ENCODE data around the gene CLEC11A. TPM values are rescaled to one million over a fixed set of nuclear protein-coding genes. Genes with fewer than 3 reads are reported as not detected.

CLEC11A gene
- total RNA-seq, 1 experiment from 2014 or later: 7.6 TPM

- Mint-ChIP-seq H3K27ac (no peak overlapping the region), H3K27me3 (ENCODE audit: low read depth) (peaks cover 52% of the 10 kb centered on the region), H3K36me3 (no peaks in the 10 kb centered on the region), H3K4me1 (peaks cover 41% of the 10 kb centered on the region), H3K9me3 (no peaks in the 10 kb centered on the region), H3K4me3 (peak overlapping the region; percentile 64)
- CTCF ChIA-PET: interaction anchor here (0.6 to 1.9 kb wide), 7 partner anchors 13 to 162 kb away, joined by 3 to 11 read pairs (median 5); no protein-coding TSS in a partner anchor
- TF ChIP-seq PREB (CRISPR knock-in tag; IDR thresholded peaks at IDR 0.05; ENCODE audit: borderline replicate concordance): no peak
- no peak for TF ChIP-seq ZMAT4 (CRISPR knock-in tag; IDR thresholded peaks at IDR 0.05)
- TF ChIP-seq ZNF281 (CRISPR knock-in tag; IDR thresholded peaks at IDR 0.05): no peak
- TF ChIP-seq FOXJ3 (CRISPR knock-in tag; IDR thresholded peaks at IDR 0.05; ENCODE audit: borderline replicate concordance): no peak
- TF ChIP-seq TEAD1 (CRISPR knock-in tag; IDR thresholded peaks at IDR 0.05): no peak
- TF ChIP-seq CBFB (CRISPR knock-in tag; IDR thresholded peaks at IDR 0.05; ENCODE audit: low read depth): no peak
- TF ChIP-seq ZNF138 (CRISPR knock-in tag; conservative IDR thresholded peaks at IDR 0.05): no peak
- no peak for TF ChIP-seq FOXP4 (CRISPR knock-in tag; IDR thresholded peaks at IDR 0.05)
- TF ChIP-seq ZNF263 (CRISPR knock-in tag; IDR thresholded peaks at IDR 0.05; ENCODE audit: low read depth): no peak
- no peak for TF ChIP-seq ZNF232 (CRISPR knock-in tag; IDR thresholded peaks at IDR 0.05)
- no peak for TF ChIP-seq ZNF219 (CRISPR knock-in tag; IDR thresholded peaks at IDR 0.05; ENCODE audit: borderline replicate concordance)
- TF ChIP-seq ZNF317 (CRISPR knock-in tag; IDR thresholded peaks at IDR 0.05; ENCODE audit: borderline replicate concordance, low read depth): no peak
- no peak for TF ChIP-seq TCF7 (CRISPR knock-in tag; IDR thresholded peaks at IDR 0.05; ENCODE audit: low read depth)
- no peak for TF ChIP-seq ATF1 (CRISPR knock-in tag; IDR thresholded peaks at IDR 0.05)
- POLR2A ChIA-PET: no interaction called here
- ATAC-seq: peak; percentile 24
- no peak for DNase-seq (ENCODE audit: low spot score)
These were observed 4.7 kb upstream of the CLEC11A start for GRCh38 chr19:50718255-50719118.

GRCh38 chr19:50719119-50719435, 4.1 kb upstream of the CLEC11A start:
- Mint-ChIP-seq H3K4me1 (peaks cover 45% of the 10 kb centered on the region), H3K27ac (no peak overlapping the region), H3K36me3 (no peaks in the 10 kb centered on the region), H3K4me3 (no peak overlapping the region; the same call in 1 of the 2 replicates), H3K27me3 (ENCODE audit: low read depth) (peaks cover 57% of the 10 kb centered on the region), H3K9me3 (no peaks in the 10 kb centered on the region)
- POLR2A ChIA-PET: no interaction called here
- no peak for DNase-seq (ENCODE audit: low spot score)
- ATAC-seq: no peak
- CTCF ChIA-PET: interaction anchor here (1.0 to 1.4 kb wide), 4 partner anchors 15 to 163 kb away, joined by 3 to 7 read pairs (median 4); no protein-coding TSS in a partner anchor
- TF ChIP-seq SOX15 (CRISPR knock-in tag; IDR thresholded peaks at IDR 0.05) (no peak), ATF6 (CRISPR knock-in tag; IDR thresholded peaks at IDR 0.05) (no peak), ZNF532 (CRISPR knock-in tag; IDR thresholded peaks at IDR 0.05; ENCODE audit: borderline replicate concordance) (no peak), TP53 (CRISPR knock-in tag; IDR thresholded peaks at IDR 0.05) (no peak), NFATC4 (CRISPR knock-in tag; IDR thresholded peaks at IDR 0.05) (no peak)
